Anterior cingulate cortex (tissue), 58 donors: ENCODE results near the gene ELMO1.

Source experiments
- DNase-seq, 58 donors: peaks; one replicate each; lab custom pipeline; 2025; lab: John Stamatoyannopoulos, UW

ELMO1 gene

GRCh38 chr7:37353949-37354655 is 94.6 kb downstream of the ELMO1 start:
- no peak for DNase-seq

GRCh38 chr7:37352974-37353948 is 95.4 kb downstream of the ELMO1 start:
- peak in 1 of 58 donors; percentile 13 for DNase-seq

- DNase-seq, result no peak
These were observed 96.3 kb downstream of the ELMO1 start for GRCh38 chr7:37352251-37352880.

- no peak for DNase-seq
These were observed 96.9 kb downstream of the ELMO1 start for GRCh38 chr7:37351716-37352115.

- no peak for DNase-seq
These were observed 98.6 kb downstream of the ELMO1 start for GRCh38 chr7:37349979-37350590.

GRCh38 chr7:37348982-37349381 is 99.7 kb downstream of the ELMO1 start:
- no peak for DNase-seq

GRCh38 chr7:37346761-37347160 is 101.9 kb downstream of the ELMO1 start:
- no peak for DNase-seq

- no peak for DNase-seq
These were observed 103.6 kb downstream of the ELMO1 start for GRCh38 chr7:37344886-37345579.

- DNase-seq, result peak in 1 of 58 donors; percentile 28
These were observed 105.8 kb downstream of the ELMO1 start for GRCh38 chr7:37342688-37343471.

GRCh38 chr7:37342176-37342687 is 106.4 kb downstream of the ELMO1 start:
- DNase-seq, result no peak

GRCh38 chr7:37341033-37341630 is 107.5 kb downstream of the ELMO1 start:
- DNase-seq, result no peak

- no peak for DNase-seq
These were observed 109.7 kb downstream of the ELMO1 start for GRCh38 chr7:37338966-37339365.

GRCh38 chr7:37337522-37337921 is 111.1 kb downstream of the ELMO1 start:
- DNase-seq, result no peak

GRCh38 chr7:37336259-37336658 is 112.4 kb downstream of the ELMO1 start:
- DNase-seq, result peak in 1 of 58 donors; percentile 30

GRCh38 chr7:37333075-37333474 is 115.6 kb downstream of the ELMO1 start:
- no peak for DNase-seq

GRCh38 chr7:37332243-37333016 is 116.2 kb downstream of the ELMO1 start:
- no peak for DNase-seq

- no peak for DNase-seq
These were observed 117.9 kb downstream of the ELMO1 start for GRCh38 chr7:37330775-37331174.

- no peak for DNase-seq
These were observed 118.7 kb downstream of the ELMO1 start for GRCh38 chr7:37329940-37330339.
